OCI-LY1 (cell line): Measurements from ENCODE around the gene TMEM243.

Source experiments
- CTCF ChIP-seq: fragments of 200-600 bp; sonication (generic), shearing (Covaris generic); IDR thresholded peaks from 2 replicates; pipeline ENCODE4 v1.5.1; 2017; ENCODE audit warnings: mild to moderate bottlenecking, antibody characterized with exemption, low read length, moderate library complexity, mixed read lengths
- EZH2 ChIP-seq: fragments of 200-600 bp; sonication (generic), shearing (Covaris generic); IDR thresholded peaks from 2 replicates; pipeline ENCODE4 v1.8.0; 2017; ENCODE audit warnings: borderline replicate concordance, mixed run types, mild to moderate bottlenecking, antibody characterized with exemption, low read length, moderate library complexity, mixed read lengths

- TF ChIP-seq EZH2 (no peak), CTCF (peak; percentile 81)
Measured at GRCh38 chr7:87148332-87148955, 71.1 kb downstream of the TMEM243 start.
